ENCODE measurements around the gene RBM4. TPM values are rescaled to one million over a fixed set of nuclear protein-coding genes. Genes with fewer than 3 reads are reported as not detected.

RBM4 gene
- total and polyA plus RNA-seq, 9 of the 15 experiments (the other 6 are each of a cell fraction or from before 2014, with no cell fraction given) = 81.6 to 233 (median 122) TPM

- no peak for TF ChIP-seq ZNF511 (CRISPR knock-in tag; IDR thresholded peaks at IDR 0.05)
- no peak for TF ChIP-seq SIN3B (IDR thresholded peaks at IDR 0.05; ENCODE audit: low read depth)
- TF ChIP-seq RBM22 (IDR thresholded peaks at IDR 0.05; ENCODE audit: low read depth, low read length, poor library complexity, severe bottlenecking) = peak; percentile 70
- no peak for TF ChIP-seq PRMT5 (CRISPR knock-in tag; IDR thresholded peaks at IDR 0.05)
- no peak for TF ChIP-seq ASH1L (IDR thresholded peaks at IDR 0.05; ENCODE audit: borderline replicate concordance, low read depth, partially characterized antibody)
- TF ChIP-seq EZH2 (IDR thresholded peaks at IDR 0.05; ENCODE audit: borderline replicate concordance, low read depth, low read length) = no peak
- no peak for TF ChIP-seq KLF6 (CRISPR knock-in tag; IDR thresholded peaks at IDR 0.05; ENCODE audit: borderline replicate concordance)
- TF ChIP-seq TGIF2 (CRISPR knock-in tag; IDR thresholded peaks at IDR 0.05) = no peak
- TF ChIP-seq STAT5A (IDR thresholded peaks at IDR 0.05; ENCODE audit: borderline replicate concordance, low read length) = no peak
- TF ChIP-seq ETV6 (IDR thresholded peaks at IDR 0.05; ENCODE audit: borderline replicate concordance in 1 of 2, low read depth in 2 of 2, low read length in 1 of 2) = no peak
- no peak for TF ChIP-seq ETV6 (CRISPR knock-in tag; IDR thresholded peaks at IDR 0.05; ENCODE audit: borderline replicate concordance)
- no peak for TF ChIP-seq SOX6 (IDR thresholded peaks at IDR 0.05)
- no peak for TF ChIP-seq JUNB (CRISPR knock-in tag; conservative IDR thresholded peaks at IDR 0.05)
- TF ChIP-seq, protein P1, sequence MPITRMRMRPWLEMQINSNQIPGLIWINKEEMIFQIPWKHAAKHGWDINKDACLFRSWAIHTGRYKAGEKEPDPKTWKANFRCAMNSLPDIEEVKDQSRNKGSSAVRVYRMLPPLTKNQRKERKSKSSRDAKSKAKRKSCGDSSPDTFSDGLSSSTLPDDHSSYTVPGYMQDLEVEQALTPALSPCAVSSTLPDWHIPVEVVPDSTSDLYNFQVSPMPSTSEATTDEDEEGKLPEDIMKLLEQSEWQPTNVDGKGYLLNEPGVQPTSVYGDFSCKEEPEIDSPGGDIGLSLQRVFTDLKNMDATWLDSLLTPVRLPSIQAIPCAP (CRISPR knock-in tag; IDR thresholded peaks at IDR 0.05; ENCODE audit: borderline replicate concordance) = no peak
- no peak for TF ChIP-seq ZNF347 (CRISPR knock-in tag; IDR thresholded peaks at IDR 0.05; ENCODE audit: low read depth)
- TF ChIP-seq MBD2 (IDR thresholded peaks at IDR 0.05; ENCODE audit: borderline replicate concordance, low read depth) = no peak
- TF ChIP-seq SFPQ (IDR thresholded peaks at IDR 0.05; ENCODE audit: low read depth, low read length) = no peak
- no peak for TF ChIP-seq KAT2B (IDR thresholded peaks at IDR 0.05; ENCODE audit: low read depth, low read length)
- no peak for TF ChIP-seq TEAD1 (CRISPR knock-in tag; IDR thresholded peaks at IDR 0.05)
- no peak for TF ChIP-seq ZBTB43 (CRISPR knock-in tag; IDR thresholded peaks at IDR 0.05)
- TF ChIP-seq, protein P2, sequence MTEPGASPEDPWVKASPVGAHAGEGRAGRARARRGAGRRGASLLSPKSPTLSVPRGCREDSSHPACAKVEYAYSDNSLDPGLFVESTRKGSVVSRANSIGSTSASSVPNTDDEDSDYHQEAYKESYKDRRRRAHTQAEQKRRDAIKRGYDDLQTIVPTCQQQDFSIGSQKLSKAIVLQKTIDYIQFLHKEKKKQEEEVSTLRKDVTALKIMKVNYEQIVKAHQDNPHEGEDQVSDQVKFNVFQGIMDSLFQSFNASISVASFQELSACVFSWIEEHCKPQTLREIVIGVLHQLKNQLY (CRISPR knock-in tag; conservative IDR thresholded peaks at IDR 0.05) = peak in 1 of 2 experiments; percentile 22; a peak in 1 of 4 replicates
- no peak for TF ChIP-seq GATA2 (CRISPR knock-in tag; IDR thresholded peaks at IDR 0.05)
- TF ChIP-seq ZNF644 (tag; IDR thresholded peaks at IDR 0.05; ENCODE audit: low read depth) = peak; percentile 53
Observed at GRCh38 chr11:66617155-66617834, 21.2 kb upstream of the RBM4 start (continued).
